Esophagus squamous epithelium (tissue), 4 donors: ENCODE data around the gene PARM1.

ENCODE experiments used
- POLR2A ChIP-seq, 4 donors: fragments of 450-650 bp; IDR thresholded peaks; one replicate each; pipeline ENCODE4 v1.6.1; 2017; ENCODE audit warnings: antibody characterized with exemption in 4 of 4, mild to moderate bottlenecking in 4 of 4, moderate library complexity in 3 of 4
- TF ChIP-seq, protein P1 (sequence below), 6 experiments: fragments of 450-650 bp in 4 of 6; fragments of 200-600 bp in 2 of 6; sonication (generic) in 2 of 6; IDR thresholded peaks; one replicate each; pipeline ENCODE4 v1.5.1; 2016 to 2019; ENCODE audit warnings: antibody characterized with exemption in 6 of 6, mild to moderate bottlenecking in 4 of 6, moderate library complexity in 4 of 6

DNA sequence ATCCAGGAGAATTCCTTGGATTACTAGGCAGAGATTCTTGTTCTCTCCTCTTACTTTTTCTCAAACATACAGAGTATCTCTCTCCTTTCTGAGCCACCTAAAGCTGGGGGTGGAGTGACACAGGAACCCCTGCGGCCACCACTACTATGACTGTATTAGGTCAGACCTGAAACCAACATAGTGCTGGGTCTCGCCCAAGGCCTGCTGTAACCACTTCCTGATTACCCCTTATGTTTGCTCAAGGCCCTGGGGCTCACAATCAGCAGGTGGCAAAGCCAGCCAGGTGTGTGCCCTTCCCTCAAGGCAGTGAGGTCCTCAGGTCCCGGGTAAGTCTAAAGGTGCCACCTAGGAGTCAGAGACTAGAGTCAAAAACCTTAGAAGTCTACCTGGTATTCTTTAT, 166.4 kb downstream of the PARM1 start:
- TF ChIP-seq, protein P1, sequence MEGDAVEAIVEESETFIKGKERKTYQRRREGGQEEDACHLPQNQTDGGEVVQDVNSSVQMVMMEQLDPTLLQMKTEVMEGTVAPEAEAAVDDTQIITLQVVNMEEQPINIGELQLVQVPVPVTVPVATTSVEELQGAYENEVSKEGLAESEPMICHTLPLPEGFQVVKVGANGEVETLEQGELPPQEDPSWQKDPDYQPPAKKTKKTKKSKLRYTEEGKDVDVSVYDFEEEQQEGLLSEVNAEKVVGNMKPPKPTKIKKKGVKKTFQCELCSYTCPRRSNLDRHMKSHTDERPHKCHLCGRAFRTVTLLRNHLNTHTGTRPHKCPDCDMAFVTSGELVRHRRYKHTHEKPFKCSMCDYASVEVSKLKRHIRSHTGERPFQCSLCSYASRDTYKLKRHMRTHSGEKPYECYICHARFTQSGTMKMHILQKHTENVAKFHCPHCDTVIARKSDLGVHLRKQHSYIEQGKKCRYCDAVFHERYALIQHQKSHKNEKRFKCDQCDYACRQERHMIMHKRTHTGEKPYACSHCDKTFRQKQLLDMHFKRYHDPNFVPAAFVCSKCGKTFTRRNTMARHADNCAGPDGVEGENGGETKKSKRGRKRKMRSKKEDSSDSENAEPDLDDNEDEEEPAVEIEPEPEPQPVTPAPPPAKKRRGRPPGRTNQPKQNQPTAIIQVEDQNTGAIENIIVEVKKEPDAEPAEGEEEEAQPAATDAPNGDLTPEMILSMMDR (IDR thresholded peaks at IDR 0.05), result no peak
- TF ChIP-seq POLR2A (IDR thresholded peaks at IDR 0.05), result no peak
